Panc1 (cell line): Measurements from ENCODE around the gene SYTL1.

Experiments
- POLR2AphosphoS5 ChIP-seq: IDR thresholded peaks from 2 replicates; pipeline ENCODE4 v1.6.1; 2012; ENCODE audit warnings: mild to moderate bottlenecking, low read depth, low read length, moderate library complexity
- TCF7L2 ChIP-seq: IDR thresholded peaks from 2 replicates; pipeline ENCODE4 v1.6.1; 2011; ENCODE audit warnings: mild to moderate bottlenecking, low read depth, low read length, inconsistent platforms
- TF ChIP-seq, protein P1 (sequence below): fragments of 450-650 bp; IDR thresholded peaks from 2 replicates; pipeline ENCODE4 v1.5.1; 2017; ENCODE audit warnings: mild to moderate bottlenecking
- TF ChIP-seq, protein P2 (sequence below), 2 experiments: IDR thresholded peaks; 2 replicates each; pipeline ENCODE4 v1.6.1; 2011 to 2012; ENCODE audit warnings: low read depth in 2 of 2, control low read depth in 1 of 2, low read length in 1 of 2, mild to moderate bottlenecking in 1 of 2, moderate library complexity in 1 of 2; ENCODE audit not compliant: insufficient read depth in 1 of 2

DNA sequence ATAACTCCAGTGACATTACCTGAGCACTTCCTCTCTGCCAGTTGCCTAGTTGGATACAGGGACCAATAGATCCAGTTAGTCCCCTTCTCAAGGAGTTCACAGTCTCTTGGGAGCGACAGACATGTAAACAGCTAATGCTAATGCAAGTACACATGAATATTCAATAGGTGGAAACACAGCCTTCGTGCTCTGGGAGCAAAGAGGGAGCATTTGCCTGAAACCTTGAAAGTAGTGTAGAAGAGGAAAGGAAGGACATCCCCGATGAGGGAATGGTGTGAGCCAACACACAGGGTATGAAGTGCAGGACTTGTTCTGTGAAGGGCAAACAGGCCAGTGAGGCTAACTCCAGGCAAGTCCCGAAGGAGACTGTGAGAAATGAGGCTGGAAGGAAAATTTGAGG, 23.7 kb upstream of the SYTL1 start:
- TF ChIP-seq, protein P1, sequence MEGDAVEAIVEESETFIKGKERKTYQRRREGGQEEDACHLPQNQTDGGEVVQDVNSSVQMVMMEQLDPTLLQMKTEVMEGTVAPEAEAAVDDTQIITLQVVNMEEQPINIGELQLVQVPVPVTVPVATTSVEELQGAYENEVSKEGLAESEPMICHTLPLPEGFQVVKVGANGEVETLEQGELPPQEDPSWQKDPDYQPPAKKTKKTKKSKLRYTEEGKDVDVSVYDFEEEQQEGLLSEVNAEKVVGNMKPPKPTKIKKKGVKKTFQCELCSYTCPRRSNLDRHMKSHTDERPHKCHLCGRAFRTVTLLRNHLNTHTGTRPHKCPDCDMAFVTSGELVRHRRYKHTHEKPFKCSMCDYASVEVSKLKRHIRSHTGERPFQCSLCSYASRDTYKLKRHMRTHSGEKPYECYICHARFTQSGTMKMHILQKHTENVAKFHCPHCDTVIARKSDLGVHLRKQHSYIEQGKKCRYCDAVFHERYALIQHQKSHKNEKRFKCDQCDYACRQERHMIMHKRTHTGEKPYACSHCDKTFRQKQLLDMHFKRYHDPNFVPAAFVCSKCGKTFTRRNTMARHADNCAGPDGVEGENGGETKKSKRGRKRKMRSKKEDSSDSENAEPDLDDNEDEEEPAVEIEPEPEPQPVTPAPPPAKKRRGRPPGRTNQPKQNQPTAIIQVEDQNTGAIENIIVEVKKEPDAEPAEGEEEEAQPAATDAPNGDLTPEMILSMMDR, result no peak
- TF ChIP-seq, protein P2, sequence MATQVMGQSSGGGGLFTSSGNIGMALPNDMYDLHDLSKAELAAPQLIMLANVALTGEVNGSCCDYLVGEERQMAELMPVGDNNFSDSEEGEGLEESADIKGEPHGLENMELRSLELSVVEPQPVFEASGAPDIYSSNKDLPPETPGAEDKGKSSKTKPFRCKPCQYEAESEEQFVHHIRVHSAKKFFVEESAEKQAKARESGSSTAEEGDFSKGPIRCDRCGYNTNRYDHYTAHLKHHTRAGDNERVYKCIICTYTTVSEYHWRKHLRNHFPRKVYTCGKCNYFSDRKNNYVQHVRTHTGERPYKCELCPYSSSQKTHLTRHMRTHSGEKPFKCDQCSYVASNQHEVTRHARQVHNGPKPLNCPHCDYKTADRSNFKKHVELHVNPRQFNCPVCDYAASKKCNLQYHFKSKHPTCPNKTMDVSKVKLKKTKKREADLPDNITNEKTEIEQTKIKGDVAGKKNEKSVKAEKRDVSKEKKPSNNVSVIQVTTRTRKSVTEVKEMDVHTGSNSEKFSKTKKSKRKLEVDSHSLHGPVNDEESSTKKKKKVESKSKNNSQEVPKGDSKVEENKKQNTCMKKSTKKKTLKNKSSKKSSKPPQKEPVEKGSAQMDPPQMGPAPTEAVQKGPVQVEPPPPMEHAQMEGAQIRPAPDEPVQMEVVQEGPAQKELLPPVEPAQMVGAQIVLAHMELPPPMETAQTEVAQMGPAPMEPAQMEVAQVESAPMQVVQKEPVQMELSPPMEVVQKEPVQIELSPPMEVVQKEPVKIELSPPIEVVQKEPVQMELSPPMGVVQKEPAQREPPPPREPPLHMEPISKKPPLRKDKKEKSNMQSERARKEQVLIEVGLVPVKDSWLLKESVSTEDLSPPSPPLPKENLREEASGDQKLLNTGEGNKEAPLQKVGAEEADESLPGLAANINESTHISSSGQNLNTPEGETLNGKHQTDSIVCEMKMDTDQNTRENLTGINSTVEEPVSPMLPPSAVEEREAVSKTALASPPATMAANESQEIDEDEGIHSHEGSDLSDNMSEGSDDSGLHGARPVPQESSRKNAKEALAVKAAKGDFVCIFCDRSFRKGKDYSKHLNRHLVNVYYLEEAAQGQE (IDR thresholded peaks at IDR 0.05; ENCODE audit: insufficient read depth in 1 of 2, low read depth in 2 of 2, low read length in 1 of 2), result no peak
- TF ChIP-seq POLR2AphosphoS5, result no peak
- no peak for TF ChIP-seq TCF7L2
